H1 (cell line): Measurements from ENCODE around the gene UGT1A7.

Experiments used
- CTCF ChIP-seq, 3 experiments: IDR thresholded peaks; 1 replicate in 2 of 3; 2 replicates in 1 of 3; pipeline versions ENCODE4 v1.5.1 to v1.6.1; 2011; ENCODE audit warnings: low read length in 3 of 3, mild to moderate bottlenecking in 3 of 3, inconsistent platforms in 2 of 3, low read depth in 1 of 3, moderate library complexity in 1 of 3; ENCODE audit not compliant: insufficient read depth in 1 of 3; ENCODE audit errors: control extremely low read depth in 1 of 3
- GABPA ChIP-seq: IDR thresholded peaks from 2 replicates; pipeline ENCODE4 v1.6.1; 2011; ENCODE audit warnings: mild to moderate bottlenecking, low read length, moderate library complexity, borderline replicate concordance; ENCODE audit not compliant: insufficient read depth
- JUND ChIP-seq: IDR thresholded peaks from 2 replicates; pipeline ENCODE4 v1.6.1; 2011; ENCODE audit warnings: mild to moderate bottlenecking, improper control_type of control experiment, low read length
- KDM1A ChIP-seq: fragments of 200-600, 300-600 bp; sonication (generic); IDR thresholded peaks from 2 replicates; pipeline ENCODE4 v1.7.1; 2016; ENCODE audit warnings: mild to moderate bottlenecking, low read length, borderline replicate concordance
- POLR2AphosphoS5 ChIP-seq: IDR thresholded peaks from 2 replicates; pipeline ENCODE4 v1.6.1; 2011; ENCODE audit warnings: low read depth, low read length
- RAD21 ChIP-seq, 2 experiments: IDR thresholded peaks in 1 of 2; conservative IDR thresholded peaks in 1 of 2; 2 replicates each; pipeline ENCODE4 v1.6.1; 2011; ENCODE audit warnings: low read depth in 2 of 2, low read length in 2 of 2, improper control_type of control experiment in 1 of 2, inconsistent platforms in 1 of 2, mild to moderate bottlenecking in 1 of 2, moderate library complexity in 1 of 2
- RBBP5 ChIP-seq: IDR thresholded peaks from 2 replicates; pipeline ENCODE4 v1.7.1; 2012; ENCODE audit warnings: low read depth, mild to moderate bottlenecking, inconsistent platforms, low read length, moderate library complexity, borderline replicate concordance
- RFX5 ChIP-seq: IDR thresholded peaks from 2 replicates; pipeline ENCODE4 v1.6.1; 2011; ENCODE audit warnings: low read depth, low read length, improper control_type of control experiment, borderline replicate concordance
- RXRA ChIP-seq: IDR thresholded peaks from 2 replicates; pipeline ENCODE4 v1.6.1; 2011; ENCODE audit warnings: low read depth, mild to moderate bottlenecking, low read length, moderate library complexity; ENCODE audit not compliant: insufficient read depth

DNA sequence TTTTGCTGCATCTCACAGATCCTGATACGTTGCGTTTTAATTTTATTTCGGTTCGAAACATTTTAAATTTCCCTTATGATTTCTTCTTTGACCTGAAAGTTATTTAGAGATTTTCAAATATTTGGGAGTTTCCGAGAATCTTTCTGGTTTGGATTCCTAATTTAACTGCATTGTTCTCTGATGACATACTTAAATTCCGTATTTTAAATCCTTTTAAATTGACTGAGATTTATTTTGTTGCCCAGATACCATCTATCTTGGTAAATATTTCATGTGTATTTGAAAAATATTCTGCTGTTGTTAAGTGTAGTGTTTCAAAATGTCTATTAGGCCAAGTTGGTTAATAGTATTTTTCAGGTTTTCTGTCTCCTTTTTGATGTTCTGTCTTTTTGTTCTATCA is 134.2 kb downstream of the UGT1A7 start:
- TF ChIP-seq RFX5 (no peak), CTCF (IDR thresholded peaks at IDR 0.05; ENCODE audit: control extremely low read depth in 1 of 3, insufficient read depth in 1 of 3, low read depth in 1 of 3, low read length in 3 of 3) (no peak), GABPA (no peak), KDM1A (no peak), RXRA (no peak), JUND (no peak), POLR2AphosphoS5 (no peak), RAD21 (IDR thresholded peaks at IDR 0.05 in 1 of 2, conservative IDR thresholded peaks at IDR 0.05 in 1 of 2; ENCODE audit: low read depth in 2 of 2, low read length in 2 of 2) (no peak), RBBP5 (no peak)
